ENCODE measurements around the gene TEX261.
"Not testable (repeated sequence)": the region's sequence is repeated elsewhere in the genome, so short reads cannot be mapped to it uniquely, and the experiment has no call there.

The TEX261 gene

DNA sequence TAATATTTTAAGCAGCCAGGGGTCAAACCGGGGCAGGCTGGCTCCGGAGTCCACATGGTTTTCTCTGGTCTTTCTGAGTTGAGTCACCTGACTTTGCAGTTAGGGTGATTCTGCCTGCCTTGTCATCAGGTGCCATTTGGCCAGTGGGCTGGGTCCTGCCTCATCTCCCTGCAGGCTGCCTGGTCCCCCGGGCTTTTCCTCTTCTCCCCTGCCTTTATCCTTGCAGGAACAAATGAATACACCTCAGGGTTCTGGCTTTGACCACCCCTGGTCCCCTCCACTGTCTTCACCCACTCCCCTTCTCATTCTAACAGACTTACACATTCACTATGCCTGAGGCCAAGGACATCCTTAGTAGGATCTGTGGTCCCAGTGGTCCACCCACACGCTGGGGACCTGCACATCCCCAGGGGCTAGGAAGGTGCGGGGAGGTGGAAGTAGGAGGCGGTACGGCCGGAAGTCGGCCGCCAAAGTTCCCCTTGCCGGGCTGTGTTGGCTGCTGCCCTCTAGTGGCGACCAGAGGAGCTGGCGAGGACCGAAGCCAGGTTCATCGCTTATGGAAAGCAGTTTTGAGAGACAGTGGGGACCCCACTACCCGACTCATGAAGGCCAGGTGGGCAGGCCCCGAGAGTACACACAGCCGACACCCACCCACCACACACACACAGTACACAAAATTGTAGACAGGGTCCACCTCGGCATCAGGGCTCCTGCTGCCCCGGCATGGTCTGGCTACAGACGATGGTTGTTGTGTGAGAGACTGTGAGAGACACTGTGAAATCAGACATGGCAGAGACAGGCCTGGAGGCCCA, 6.3 kb upstream of the TEX261 start:
- no peak overlapping the region for H3K27ac ChIP-seq
- DNase-seq (ENCODE audit: low read depth, low spot score), result no peak

DNA sequence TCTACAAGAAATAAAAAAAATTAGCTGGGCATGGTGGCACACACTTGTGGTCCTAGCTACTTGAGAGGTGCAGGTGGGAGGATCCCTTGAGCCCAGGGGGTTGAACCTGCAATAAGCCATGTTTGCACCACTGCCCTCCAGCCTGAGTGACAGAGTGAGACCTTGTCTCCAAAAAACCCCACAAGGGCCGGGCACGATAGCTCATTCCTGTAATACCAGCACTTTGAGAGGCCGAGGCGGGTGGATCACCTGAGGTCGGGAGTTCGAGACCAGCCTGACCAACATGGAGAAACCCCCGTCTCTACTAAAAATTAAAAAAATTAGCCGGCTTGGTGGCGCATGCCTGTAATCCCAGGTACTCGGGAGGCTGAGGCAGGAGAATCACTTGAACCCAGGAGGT, 5.3 kb upstream of the TEX261 start:
- not testable (repeated sequence) for DNase-seq (ENCODE audit: low read depth, low spot score); H3K27ac ChIP-seq

DNA sequence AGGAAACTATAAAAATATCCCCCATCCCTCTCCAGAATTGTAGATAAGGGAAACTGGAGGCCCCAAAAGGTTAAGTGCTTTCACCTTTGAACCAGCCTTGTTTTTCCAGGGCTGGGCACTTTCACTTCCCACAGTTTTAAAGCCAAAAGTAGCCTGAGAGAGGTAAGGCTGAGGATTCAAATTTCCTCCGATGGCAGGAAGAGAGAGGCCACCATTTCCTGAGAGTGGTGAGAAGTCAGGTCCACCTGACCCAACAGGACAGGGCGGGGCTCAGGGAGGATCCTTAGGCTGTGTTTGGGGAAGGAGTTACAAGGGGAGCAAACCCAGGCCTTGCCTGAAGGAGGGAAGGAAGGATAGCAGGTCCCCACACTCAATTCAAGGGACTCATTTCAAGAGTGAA, 4.7 kb upstream of the TEX261 start:
- no peak for DNase-seq (ENCODE audit: low read depth, low spot score)
- no peak overlapping the region for H3K27ac ChIP-seq

DNA sequence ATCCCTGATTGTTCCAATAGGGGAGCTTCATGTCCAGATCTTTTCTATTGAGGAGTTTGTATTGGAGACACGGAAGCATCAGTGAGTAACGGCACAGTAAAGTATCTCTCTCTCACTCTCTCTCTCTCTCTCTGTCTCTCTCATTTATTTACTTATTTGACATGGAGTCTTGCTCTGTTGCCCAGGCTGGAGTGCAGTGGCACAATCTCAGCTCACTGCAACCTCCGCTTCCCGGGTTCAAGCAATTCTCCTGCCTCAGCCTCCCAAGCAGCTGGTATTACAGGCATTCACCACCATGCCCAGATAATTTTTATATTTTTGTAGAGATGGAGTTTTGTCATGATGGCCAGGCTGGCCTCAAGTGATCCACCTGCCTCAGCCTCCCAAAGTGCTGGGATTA, 4.2 kb upstream of the TEX261 start:
- H3K27ac ChIP-seq; DNase-seq (ENCODE audit: low read depth, low spot score): not testable (repeated sequence)

DNA sequence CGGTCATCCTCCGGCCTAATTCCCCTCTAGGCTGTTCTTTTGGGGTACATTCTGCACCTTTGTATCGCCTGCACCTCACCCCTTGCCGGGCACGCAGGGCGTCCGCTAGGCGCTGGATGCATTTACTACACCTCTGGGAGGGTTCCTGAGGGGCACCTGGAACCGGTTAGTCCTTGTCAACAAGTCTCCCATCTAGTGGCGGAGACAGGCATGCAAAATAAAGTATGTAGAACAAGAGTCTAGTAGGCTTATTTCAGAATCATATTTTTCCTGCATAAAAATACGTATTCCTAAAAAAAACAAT, 705 bp upstream of the TEX261 start:
- DNase-seq (ENCODE audit: low read depth, low spot score), result no peak
- H3K27ac ChIP-seq, result no peak overlapping the region

DNA sequence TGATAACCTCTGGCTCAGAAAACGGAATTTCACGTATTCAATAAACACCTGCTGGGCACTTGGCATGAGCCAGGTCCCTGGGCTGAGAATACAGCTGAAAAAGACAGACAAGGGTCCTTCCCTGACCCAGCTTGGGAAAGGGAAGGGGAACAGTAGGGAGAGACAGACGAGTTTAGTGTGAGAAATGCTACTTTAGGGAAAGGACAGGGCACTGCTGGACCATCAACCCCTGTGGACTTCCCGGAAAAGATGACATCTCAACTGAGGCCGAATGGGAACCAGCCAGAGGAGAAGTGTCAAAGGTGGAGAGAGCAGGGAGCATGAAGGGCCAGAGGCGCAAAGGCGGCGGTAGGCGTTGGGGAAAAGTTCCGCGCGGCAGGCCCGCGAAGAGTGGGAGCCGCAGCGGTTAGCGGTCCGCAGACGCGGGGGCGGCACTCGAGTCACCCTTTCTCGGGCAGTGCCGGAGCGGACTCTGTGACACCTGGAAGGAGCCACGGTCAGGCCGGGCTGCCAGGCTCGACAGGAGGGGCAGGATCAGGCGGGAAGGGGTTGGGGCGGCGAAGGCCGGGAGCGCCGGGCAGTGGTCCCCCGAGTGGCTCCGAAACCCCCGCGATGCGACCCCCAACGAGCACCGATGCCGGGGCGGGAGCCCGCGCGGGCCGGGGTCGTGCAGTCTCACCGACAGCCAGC, 519 bp downstream of the TEX261 start:
- H3K27ac ChIP-seq, result no peak overlapping the region
- DNase-seq (ENCODE audit: low read depth, low spot score), result no peak

DNA sequence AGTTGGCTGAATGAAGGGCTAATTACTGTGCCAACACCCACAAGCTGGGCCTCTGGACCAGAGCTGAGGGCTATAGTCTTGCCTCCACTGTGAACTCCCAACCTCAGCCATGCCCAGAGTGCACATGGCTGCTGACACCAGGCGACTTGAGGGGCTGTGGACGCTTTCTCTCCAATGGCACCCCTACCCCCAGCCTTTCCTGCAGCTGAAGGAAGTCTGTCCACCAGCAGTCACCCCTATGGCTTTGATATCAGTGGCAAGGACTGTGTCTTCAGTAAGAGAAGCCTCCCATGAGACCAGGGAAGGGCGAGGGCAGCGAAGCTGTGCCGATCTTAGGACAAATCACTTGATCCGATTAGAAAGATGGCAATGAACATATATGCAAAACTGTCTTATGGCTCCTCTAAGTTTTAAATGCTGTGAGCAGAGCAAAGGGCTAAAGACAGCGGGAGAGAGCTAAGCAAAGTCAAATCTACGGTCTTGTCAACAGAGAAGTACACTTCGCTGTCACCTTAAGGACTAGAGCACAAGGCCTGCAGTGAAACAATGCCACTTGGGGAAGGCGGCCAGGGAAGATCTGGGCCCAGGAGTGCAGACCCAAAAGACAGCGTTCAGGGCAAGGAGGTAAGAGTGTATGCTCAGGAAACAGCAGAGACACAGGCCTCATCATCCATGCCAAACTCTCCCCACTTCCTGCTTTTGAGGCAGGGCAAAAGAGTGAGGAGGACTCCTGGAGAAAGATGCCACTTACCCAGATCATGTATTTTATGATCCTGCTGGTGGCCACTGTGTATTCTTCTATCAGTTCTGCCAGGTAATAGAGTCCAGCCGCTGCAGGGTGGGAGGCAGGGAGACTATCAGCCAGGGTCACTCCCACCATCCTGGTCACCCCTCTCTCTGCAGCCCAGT, 1.5 kb downstream of the TEX261 start:
- no peak for DNase-seq (ENCODE audit: low read depth, low spot score)
- no peak overlapping the region for H3K27ac ChIP-seq

DNA sequence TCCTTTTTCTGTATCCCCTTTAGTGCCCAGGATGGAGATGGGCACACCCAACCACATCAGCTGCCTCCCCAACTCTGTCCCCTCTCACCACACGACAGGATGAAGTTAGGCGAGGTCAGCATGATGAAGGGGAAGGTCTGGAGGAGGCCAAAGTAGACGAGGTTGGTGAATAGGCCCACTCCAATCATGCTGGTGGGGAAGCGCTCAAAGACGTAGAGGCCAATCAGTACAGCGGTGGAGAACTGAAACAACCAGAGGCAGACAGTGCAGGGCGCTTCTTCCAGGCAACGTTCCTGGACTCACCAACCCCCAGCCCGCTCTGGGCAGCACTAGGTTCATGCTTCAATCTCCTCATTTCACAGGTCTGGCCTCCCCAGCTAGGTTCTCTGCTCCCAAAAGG, 2.9 kb downstream of the TEX261 start:
- DNase-seq (ENCODE audit: low read depth, low spot score), result no peak
- no peak overlapping the region for H3K27ac ChIP-seq

DNA sequence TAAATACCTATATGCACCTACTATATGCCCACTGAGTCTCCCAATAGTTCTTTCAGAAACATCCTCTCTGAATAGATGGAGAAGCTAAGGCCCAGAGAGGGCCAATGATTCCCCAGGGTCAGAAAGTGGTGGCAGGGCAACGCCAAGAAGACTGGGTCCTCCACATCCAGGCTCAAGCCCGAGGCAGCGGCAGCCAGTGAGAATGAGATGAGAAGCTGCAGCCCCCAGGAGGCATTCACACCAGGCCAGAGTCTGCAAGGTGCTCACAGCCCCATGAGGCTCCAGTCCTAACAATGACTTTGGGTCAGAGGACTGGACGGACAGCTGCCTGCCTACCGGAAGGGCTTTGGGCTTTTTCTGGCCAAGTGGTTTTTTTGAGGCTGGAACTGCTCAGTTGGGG, 3.5 kb downstream of the TEX261 start:
- no peak for DNase-seq (ENCODE audit: low read depth, low spot score)
- H3K27ac ChIP-seq, result no peak overlapping the region

DNA sequence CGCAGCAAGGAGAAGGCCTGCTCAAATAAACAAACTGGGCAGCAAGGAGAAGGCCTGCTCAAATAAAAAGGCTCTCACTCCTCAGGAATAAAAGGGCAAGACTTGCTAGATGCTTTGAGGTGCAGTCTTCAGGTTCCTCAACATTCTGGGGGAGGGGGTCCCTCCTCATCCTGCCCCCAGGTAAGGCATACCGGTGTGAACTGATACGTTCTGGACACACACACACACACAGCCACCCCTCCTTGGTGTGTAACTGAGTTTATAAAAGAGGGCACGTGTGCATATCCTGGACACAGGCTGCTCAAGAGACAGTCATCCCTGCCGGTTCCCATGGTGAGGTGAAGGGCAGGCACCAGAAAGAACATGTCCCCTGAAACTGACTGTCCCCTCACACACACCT, 4.5 kb downstream of the TEX261 start:
- no peak for DNase-seq (ENCODE audit: low read depth, low spot score)
- H3K27ac ChIP-seq, result no peak overlapping the region

DNA sequence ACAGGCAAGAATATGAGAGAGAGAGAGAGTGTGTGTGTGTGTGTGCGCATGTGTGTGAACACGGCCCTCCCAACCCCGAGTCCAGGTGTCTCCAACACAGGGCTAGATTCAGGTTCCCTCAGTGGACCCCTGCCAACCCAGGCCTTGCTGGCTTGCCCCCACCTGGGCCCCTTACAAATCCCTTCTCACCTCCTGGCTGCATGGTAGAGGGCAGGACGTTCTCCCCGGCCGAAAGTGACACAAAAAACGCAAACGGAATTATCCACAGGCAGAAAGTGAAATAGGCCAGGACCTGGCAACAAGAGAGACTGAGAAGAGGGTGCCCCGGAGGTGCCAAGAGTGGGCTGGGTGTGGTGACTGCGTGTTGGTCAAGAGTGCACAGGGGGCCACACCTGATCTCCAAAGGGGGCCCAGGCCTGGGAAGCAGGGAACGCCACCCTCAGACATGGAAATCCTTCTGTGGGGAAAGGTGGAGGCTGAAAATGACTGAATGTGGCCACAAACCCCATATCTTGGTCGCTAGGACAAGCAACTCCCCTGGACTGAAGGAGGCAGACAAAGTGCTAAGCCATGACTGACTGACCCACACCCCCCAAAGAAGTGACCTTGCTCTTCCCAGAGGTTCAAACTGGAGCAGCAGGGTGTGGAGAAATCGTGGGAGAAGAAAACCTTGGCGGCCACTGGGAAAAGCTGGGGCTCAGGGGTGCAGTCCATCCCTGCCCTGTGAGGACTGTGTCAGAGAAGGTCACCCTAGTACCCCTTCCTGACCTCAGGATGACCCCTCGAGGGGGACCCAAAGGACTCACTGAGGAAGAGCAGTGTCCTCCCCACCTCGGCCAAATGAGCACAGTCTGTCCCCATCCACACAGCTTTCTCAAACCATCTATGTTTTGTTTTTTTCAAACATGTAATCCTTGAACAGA, 5.7 kb downstream of the TEX261 start:
- no peak for DNase-seq (ENCODE audit: low read depth, low spot score)
- no peak overlapping the region for H3K27ac ChIP-seq

DNA sequence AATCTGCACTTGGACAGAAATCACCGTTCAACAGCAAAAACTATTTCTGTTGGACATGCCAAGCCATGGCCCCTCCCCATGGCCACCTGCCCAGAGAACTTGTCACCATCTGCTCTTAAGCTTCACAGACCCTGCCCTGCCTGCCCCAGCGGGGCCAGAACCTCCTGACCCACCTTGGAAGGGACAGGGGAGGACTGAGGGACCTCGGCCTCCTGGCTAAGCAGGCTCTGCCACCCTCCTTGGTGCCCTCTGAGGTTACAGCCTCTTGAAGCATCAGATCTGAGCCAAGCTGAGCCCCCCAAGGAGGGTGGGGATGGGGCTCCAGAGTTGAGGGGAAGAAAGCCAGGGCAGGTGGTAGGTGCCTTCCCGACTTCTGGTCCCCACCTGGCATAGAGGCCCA, 6.5 kb downstream of the TEX261 start:
- no peak overlapping the region for H3K27ac ChIP-seq
- no peak for DNase-seq (ENCODE audit: low read depth, low spot score)

DNA sequence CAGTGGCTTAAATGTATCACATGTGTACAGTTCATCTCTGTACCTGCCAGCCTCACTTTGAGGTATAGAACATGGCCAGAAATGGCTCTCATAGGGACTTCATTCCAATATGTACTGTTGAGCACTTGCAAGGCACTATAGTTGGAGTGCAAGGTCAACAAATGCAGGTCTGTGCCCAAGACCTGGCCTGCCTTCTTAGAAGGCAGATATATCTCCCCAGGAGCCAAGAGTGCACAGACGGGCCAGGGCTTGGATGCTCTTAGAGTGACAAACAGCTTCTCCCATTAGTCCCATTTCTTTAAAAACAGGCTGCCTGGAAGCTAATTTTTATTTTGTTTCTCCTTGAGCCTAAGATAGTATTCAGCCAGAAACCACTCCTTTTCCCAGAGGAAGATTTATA, 7.3 kb downstream of the TEX261 start:
- no peak overlapping the region for H3K27ac ChIP-seq
- DNase-seq (ENCODE audit: low read depth, low spot score), result no peak

DNA sequence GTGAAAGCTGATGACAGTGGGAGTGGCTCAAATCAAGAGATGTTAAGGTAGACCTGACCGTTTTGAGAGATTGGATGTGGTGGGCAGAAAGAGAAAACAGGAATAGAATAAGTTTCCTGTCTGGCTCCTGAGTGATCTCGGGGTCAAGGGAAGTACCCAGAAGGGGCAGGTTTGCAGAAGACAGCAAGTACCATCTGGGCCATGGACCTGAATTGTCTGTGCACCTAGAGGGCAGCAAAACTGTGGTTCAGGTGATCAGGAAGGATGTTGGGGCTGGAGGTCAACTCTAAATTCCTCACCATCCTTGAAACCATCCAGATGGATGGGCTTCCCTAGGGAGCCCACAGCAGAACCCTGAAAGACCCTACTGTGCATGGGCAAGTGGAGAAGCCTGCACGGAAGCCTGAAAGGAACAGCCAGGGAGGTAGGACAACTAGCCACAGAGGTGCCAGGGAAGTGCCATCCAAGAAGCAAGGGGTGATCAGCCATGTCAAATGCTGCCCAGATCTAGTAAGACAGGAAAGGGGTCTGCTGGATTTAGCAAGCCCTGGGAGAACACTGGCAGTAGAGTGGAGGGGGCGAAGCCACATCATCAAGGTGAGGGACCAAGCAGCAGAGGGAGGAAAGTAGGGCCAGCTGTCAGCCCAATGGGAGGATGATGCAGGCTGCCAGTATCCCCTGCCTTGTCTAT, 8.0 kb downstream of the TEX261 start:
- no peak overlapping the region for H3K27ac ChIP-seq
- DNase-seq (ENCODE audit: low read depth, low spot score), result no peak

DNA sequence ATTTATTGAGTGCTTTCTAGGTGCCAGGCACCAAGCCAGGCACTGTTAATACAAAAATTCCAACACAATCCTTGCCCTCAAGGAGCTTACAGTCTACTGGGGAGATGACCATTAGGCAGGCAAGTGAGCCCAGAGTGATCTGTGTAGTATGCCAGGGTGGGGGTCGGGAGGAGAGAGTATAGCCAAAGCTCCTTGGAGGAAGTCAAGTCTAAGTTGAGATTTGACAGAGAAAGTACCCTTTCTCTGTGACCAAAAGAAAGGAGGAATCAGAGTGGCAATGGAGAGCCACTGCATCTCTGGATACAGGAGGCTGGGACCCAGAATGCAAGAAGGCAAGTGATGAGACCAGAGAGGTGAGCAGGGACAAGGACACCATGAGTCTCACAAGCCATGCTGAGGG, 8.7 kb downstream of the TEX261 start:
- no peak for DNase-seq (ENCODE audit: low read depth, low spot score)
- H3K27ac ChIP-seq, result no peak overlapping the region

DNA sequence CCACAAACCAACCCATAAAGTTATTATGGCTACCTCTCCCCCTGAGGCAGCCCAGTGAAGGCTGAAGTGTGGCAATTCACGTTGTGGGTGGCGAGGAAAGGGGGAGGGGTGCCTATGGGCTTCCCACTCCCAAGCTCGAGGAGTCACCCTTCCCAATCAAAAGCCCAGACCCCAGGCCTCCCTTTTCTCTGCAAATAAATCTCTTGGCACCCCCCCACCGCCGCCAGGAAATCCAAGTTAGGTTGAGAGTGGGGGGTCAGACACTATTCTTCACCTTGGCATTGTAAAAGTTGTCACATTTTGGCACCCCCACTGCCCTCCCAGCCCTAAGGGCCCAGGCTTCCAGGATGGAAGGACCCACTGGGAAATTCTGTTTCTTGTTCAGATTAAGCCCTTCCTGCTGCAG, 9.4 kb downstream of the TEX261 start:
- H3K27ac ChIP-seq, result no peak overlapping the region
- DNase-seq (ENCODE audit: low read depth, low spot score), result no peak

DNA sequence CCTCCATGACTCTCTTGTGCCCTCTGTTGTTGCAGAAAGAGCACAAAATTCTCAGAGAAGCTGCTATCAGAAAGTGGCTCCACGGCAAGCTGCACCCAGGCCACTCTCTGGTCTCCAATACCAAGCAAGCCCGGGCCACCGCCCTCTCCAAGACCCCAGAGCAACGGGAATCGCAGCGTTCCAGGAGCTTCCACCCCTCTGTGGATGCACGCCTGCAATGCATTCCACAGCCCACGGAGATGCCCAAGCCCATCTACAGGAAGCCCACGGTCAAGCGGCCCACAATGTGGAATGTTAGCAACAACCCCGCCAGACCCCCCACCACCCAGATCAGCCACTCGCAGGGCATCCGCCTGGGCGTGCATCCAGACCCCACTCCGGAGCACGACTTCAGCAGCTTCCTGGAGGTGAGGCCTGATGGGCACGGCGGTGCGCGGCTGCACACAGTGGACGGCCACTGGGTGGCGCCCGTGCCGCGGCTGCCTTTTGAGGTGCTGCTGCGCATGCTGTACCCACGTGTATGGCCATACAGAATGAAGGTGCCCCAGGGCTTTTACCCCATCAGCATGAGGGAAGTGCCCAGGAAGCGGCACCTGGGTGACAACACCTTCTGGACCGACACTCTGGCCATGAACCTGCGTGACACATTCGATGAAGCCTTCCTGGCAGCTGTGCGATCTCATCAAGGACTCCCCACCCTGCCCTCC, 9.9 kb downstream of the TEX261 start:
- DNase-seq (ENCODE audit: low read depth, low spot score), result no peak
- no peak overlapping the region for H3K27ac ChIP-seq

DNA sequence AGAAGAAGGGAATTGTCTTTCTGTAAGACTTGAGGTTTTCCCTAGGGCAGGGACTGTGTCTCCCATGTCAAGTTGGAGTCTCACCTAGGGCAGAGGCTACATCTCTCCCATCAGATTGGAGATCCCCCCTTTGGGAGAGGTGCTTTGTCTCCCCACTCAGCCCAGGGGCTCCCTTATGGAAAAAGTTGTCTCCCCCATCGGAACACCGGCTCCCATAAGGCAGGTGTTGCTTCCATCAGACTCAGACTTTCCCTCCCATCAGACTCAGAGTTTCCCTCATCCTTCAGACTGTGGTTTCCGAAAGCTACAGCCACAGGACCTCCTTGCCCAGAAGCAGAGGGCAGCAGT, 10.5 kb downstream of the TEX261 start:
- H3K27ac ChIP-seq, result no peak overlapping the region
- no peak for DNase-seq (ENCODE audit: low read depth, low spot score)
